ENCODE results near the gene CHP1. TPM values are rescaled to one million over a fixed set of nuclear protein-coding genes. Genes with fewer than 3 reads are reported as not detected.
A peak's percentile ranks its signal among the peaks of the same experiment; 100 is the strongest.
"Not testable (repeated sequence)": the region's sequence is repeated elsewhere in the genome, so short reads cannot be mapped to it uniquely, and the experiment has no call there.

The CHP1 gene
- total RNA-seq, 1 donor from 2014 or later: 133 TPM

GRCh38 chr15:41291065-41291631 lies 60.1 kb downstream of the CHP1 start:
- Histone ChIP-seq H2AFZ (replicated peaks) (no peak overlapping the region), H3K9ac (no peak overlapping the region), H3K27ac (no peak overlapping the region), H3K27me3 (no peaks in the 10 kb centered on the region), H3K4me2 (no peak overlapping the region), H3K9me3 (ENCODE audit: low read depth) (no peaks in the 10 kb centered on the region), H3F3A (ENCODE audit: low read depth) (peaks cover 17% of the 10 kb centered on the region), H4K20me1 (ENCODE audit: low read depth) (peaks cover 41% of the 10 kb centered on the region), H3K4me3 (no peak overlapping the region), H3K36me3 (peaks cover 18% of the 10 kb centered on the region), H3K79me2 (ENCODE audit: low read depth) (peaks cover 56% of the 10 kb centered on the region), H3K4me1 (no peaks in the 10 kb centered on the region)
- no peaks in the 10 kb centered on the region for H3K27me3 Mint-ChIP-seq (ENCODE audit: insufficient read depth, low read depth)
- no peak overlapping the region for H3K27ac Mint-ChIP-seq
- DNase-seq (ENCODE audit: low spot score): no peak
- H3K4me3 Mint-ChIP-seq: no peak overlapping the region
- TF ChIP-seq CTCF (IDR thresholded peaks at IDR 0.05) (no peak), EZH2phosphoT487 (IDR thresholded peaks at IDR 0.05) (no peak), EZH2 (IDR thresholded peaks at IDR 0.05) (no peak)
- H3K9me3 Mint-ChIP-seq: no peaks in the 10 kb centered on the region
- peaks cover 27% of the 10 kb centered on the region for H3K36me3 Mint-ChIP-seq
- H3K4me1 Mint-ChIP-seq: peaks cover 4% of the 10 kb centered on the region

GRCh38 chr15:41292521-41292920 lies 61.5 kb downstream of the CHP1 start:
- H3K27ac Mint-ChIP-seq: no peak overlapping the region

GRCh38 chr15:41301139-41301538 lies 70.1 kb downstream of the CHP1 start:
- H3K27ac Mint-ChIP-seq: not testable (repeated sequence)
- H3K36me3 ChIP-seq: peaks cover 22% of the 10 kb centered on the region

More at GRCh38 chr15:41292521-41292920, 61.5 kb downstream of the CHP1 start:
- Mint-ChIP-seq H3K4me3 (no peak overlapping the region), H3K36me3 (peaks cover 18% of the 10 kb centered on the region), H3K27me3 (ENCODE audit: insufficient read depth, low read depth) (no peaks in the 10 kb centered on the region), H3K4me1 (peaks cover under 1% of the 10 kb centered on the region), H3K9me3 (no peaks in the 10 kb centered on the region)
- peaks cover 13% of the 10 kb centered on the region for H3K36me3 ChIP-seq
- DNase-seq (ENCODE audit: low spot score): peak; percentile 5
- H3F3A ChIP-seq (ENCODE audit: low read depth): peaks cover 17% of the 10 kb centered on the region
- H3K79me2 ChIP-seq (ENCODE audit: low read depth): peaks cover 52% of the 10 kb centered on the region
- no peaks in the 10 kb centered on the region for H3K4me1 ChIP-seq
- no peaks in the 10 kb centered on the region for H3K9me3 ChIP-seq (ENCODE audit: low read depth)
- TF ChIP-seq CTCF (IDR thresholded peaks at IDR 0.05): no peak
- TF ChIP-seq EZH2phosphoT487 (IDR thresholded peaks at IDR 0.05): no peak
- no peak for TF ChIP-seq EZH2 (IDR thresholded peaks at IDR 0.05)
- H2AFZ ChIP-seq (replicated peaks): no peak overlapping the region
- H4K20me1 ChIP-seq (ENCODE audit: low read depth): peaks cover 41% of the 10 kb centered on the region
- H3K4me3 ChIP-seq: no peak overlapping the region
- H3K27me3 ChIP-seq: no peaks in the 10 kb centered on the region
- peak overlapping the region; percentile 62 for H3K27ac ChIP-seq
- H3K4me2 ChIP-seq: no peak overlapping the region
- H3K9ac ChIP-seq: no peak overlapping the region

GRCh38 chr15:41301587-41301986 lies 70.5 kb downstream of the CHP1 start:
- H3K4me2 ChIP-seq: no peak overlapping the region
- no peak overlapping the region for H3K27ac Mint-ChIP-seq

More at GRCh38 chr15:41301139-41301538, 70.1 kb downstream of the CHP1 start:
- not testable (repeated sequence) for H3K27me3 Mint-ChIP-seq (ENCODE audit: insufficient read depth, low read depth); H3K4me3 Mint-ChIP-seq; H3F3A ChIP-seq (ENCODE audit: low read depth); H3K27me3 ChIP-seq; H2AFZ ChIP-seq (replicated peaks); DNase-seq (ENCODE audit: low spot score); H3K9me3 ChIP-seq (ENCODE audit: low read depth); H3K4me1 Mint-ChIP-seq; H3K4me2 ChIP-seq; H4K20me1 ChIP-seq (ENCODE audit: low read depth); H3K4me3 ChIP-seq; H3K27ac ChIP-seq; H3K9ac ChIP-seq; H3K9me3 Mint-ChIP-seq; H3K4me1 ChIP-seq; H3K79me2 ChIP-seq (ENCODE audit: low read depth)
- H3K36me3 Mint-ChIP-seq: peaks cover 17% of the 10 kb centered on the region

More at GRCh38 chr15:41301587-41301986, 70.5 kb downstream of the CHP1 start:
- H3K9me3 ChIP-seq (ENCODE audit: low read depth): no peaks in the 10 kb centered on the region
- no peaks in the 10 kb centered on the region for H3K9me3 Mint-ChIP-seq
- H3K4me3 Mint-ChIP-seq: no peak overlapping the region
- H3K4me1 ChIP-seq: peaks cover 5% of the 10 kb centered on the region
- peaks cover 20% of the 10 kb centered on the region for H3K36me3 ChIP-seq
- no peak overlapping the region for H2AFZ ChIP-seq (replicated peaks)
- H3K27me3 Mint-ChIP-seq (ENCODE audit: insufficient read depth, low read depth): peaks cover 2% of the 10 kb centered on the region
- peaks cover 17% of the 10 kb centered on the region for H3K36me3 Mint-ChIP-seq
- H3K9ac ChIP-seq: no peak overlapping the region
- H3K27ac ChIP-seq: no peak overlapping the region
- peaks cover 9% of the 10 kb centered on the region for H4K20me1 ChIP-seq (ENCODE audit: low read depth)
- no peak for DNase-seq (ENCODE audit: low spot score)
- H3K79me2 ChIP-seq (ENCODE audit: low read depth): peaks cover 5% of the 10 kb centered on the region
- H3K4me1 Mint-ChIP-seq: no peaks in the 10 kb centered on the region
- TF ChIP-seq EZH2 (IDR thresholded peaks at IDR 0.05): no peak
- TF ChIP-seq CTCF (IDR thresholded peaks at IDR 0.05): no peak
- no peak for TF ChIP-seq EZH2phosphoT487 (IDR thresholded peaks at IDR 0.05)
- H3F3A ChIP-seq (ENCODE audit: low read depth): peaks cover 7% of the 10 kb centered on the region
- no peaks in the 10 kb centered on the region for H3K27me3 ChIP-seq
- H3K4me3 ChIP-seq: no peak overlapping the region

All from neural progenitor cell (in vitro differentiated cells).